SU-DHL-6 (cell line): ENCODE measurements around the gene ABCC4.

Experiments
- EZH2phosphoT487 ChIP-seq: fragments of 200-600 bp; sonication (generic), shearing (Covaris generic); conservative IDR thresholded peaks from 2 replicates; pipeline ENCODE4 v1.6.1; 2018; ENCODE audit warnings: mild to moderate bottlenecking, antibody characterized with exemption, low read length, moderate library complexity, mixed read lengths
- TF ChIP-seq, protein P1 (sequence below): fragments of 200-600 bp; sonication (generic); IDR thresholded peaks from one replicate; pipeline ENCODE4 v1.5.1; 2017; ENCODE audit warnings: antibody characterized with exemption, mild to moderate bottlenecking, low read length, moderate library complexity; ENCODE audit not compliant: insufficient read depth, poor library complexity, severe bottlenecking

DNA sequence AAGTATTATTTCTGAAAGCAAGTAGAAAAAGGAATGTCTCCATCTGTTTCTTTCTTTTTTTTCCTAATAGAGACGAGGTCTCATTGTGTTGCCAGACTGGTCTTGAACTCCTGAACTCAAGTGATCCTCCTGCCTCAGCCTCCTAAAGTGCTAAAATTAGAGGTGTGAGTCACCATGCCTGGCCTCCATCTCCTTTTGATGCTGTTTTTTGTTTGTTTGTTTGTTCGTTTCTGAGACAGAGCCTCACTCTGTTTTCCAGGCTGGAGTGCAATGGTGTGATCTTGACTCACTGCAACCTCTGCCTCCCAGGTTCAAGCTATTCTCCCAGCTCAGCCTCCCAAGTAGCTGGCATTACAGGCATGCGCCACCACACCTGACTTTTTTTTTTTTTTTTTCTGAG, 14.5 kb upstream of the ABCC4 start:
- TF ChIP-seq, protein P1, sequence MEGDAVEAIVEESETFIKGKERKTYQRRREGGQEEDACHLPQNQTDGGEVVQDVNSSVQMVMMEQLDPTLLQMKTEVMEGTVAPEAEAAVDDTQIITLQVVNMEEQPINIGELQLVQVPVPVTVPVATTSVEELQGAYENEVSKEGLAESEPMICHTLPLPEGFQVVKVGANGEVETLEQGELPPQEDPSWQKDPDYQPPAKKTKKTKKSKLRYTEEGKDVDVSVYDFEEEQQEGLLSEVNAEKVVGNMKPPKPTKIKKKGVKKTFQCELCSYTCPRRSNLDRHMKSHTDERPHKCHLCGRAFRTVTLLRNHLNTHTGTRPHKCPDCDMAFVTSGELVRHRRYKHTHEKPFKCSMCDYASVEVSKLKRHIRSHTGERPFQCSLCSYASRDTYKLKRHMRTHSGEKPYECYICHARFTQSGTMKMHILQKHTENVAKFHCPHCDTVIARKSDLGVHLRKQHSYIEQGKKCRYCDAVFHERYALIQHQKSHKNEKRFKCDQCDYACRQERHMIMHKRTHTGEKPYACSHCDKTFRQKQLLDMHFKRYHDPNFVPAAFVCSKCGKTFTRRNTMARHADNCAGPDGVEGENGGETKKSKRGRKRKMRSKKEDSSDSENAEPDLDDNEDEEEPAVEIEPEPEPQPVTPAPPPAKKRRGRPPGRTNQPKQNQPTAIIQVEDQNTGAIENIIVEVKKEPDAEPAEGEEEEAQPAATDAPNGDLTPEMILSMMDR: no peak
- no peak for TF ChIP-seq EZH2phosphoT487
